HepG2 (cell line): Measurements from ENCODE around the gene HMGN1. TPM values are rescaled to one million over a fixed set of nuclear protein-coding genes. Genes with fewer than 3 reads are reported as not detected.

ENCODE experiments used
- AKAP8 ChIP-seq: sonication (generic); formaldehyde crosslinking; IDR thresholded peaks from 2 replicates; pipeline ENCODE4 v1.5.1; 2020; ENCODE audit warnings: mild to moderate bottlenecking, missing genetic modification reagents
- ARNTL ChIP-seq: sonication (generic); formaldehyde crosslinking; IDR thresholded peaks from 2 replicates; pipeline ENCODE4 v1.4.0; 2020; ENCODE audit warnings: mild to moderate bottlenecking, missing genetic modification reagents
- BHLHE40 ChIP-seq: IDR thresholded peaks from 2 replicates; pipeline ENCODE4 v1.6.1; 2011; ENCODE audit warnings: low read length, improper control_type of control experiment
- BRD4 ChIP-seq: sonication (generic); formaldehyde crosslinking; IDR thresholded peaks from 2 replicates; pipeline ENCODE4 v1.4.0; 2020; ENCODE audit warnings: missing genetic modification reagents
- CHD2 ChIP-seq: IDR thresholded peaks from 2 replicates; pipeline ENCODE4 v1.6.1; 2011; ENCODE audit warnings: low read depth, low read length, improper control_type of control experiment
- FOSL1 ChIP-seq: sonication (generic); formaldehyde crosslinking; IDR thresholded peaks from 2 replicates; pipeline ENCODE4 v1.9.0; 2021; ENCODE audit warnings: missing genetic modification reagents, borderline replicate concordance
- HNRNPUL1 ChIP-seq: fragments of 200-400 bp; formaldehyde crosslinking; IDR thresholded peaks from 2 replicates; pipeline ENCODE4 v1.6.1; 2017; ENCODE audit warnings: low read depth, mild to moderate bottlenecking, low read length, moderate library complexity
- RBM39 ChIP-seq: fragments of 200-400 bp; formaldehyde crosslinking; IDR thresholded peaks from one replicate; pipeline ENCODE4 v1.6.1; 2018; ENCODE audit warnings: antibody characterized with exemption, mild to moderate bottlenecking, low read depth, low read length; ENCODE audit not compliant: poor library complexity, severe bottlenecking
- TARDBP ChIP-seq: sonication (generic); formaldehyde crosslinking; IDR thresholded peaks from 2 replicates; pipeline ENCODE4 v1.8.0; 2022; ENCODE audit warnings: mild to moderate bottlenecking, missing genetic modification reagents
- U2AF1 ChIP-seq: fragments of 200-400 bp; formaldehyde crosslinking; optimal IDR thresholded peaks from 2 replicates; pipeline ENCODE3; 2017; ENCODE audit warnings: mild to moderate bottlenecking, low read depth, low read length
- ZFP90 ChIP-seq: sonication (generic); formaldehyde crosslinking; IDR thresholded peaks from 2 replicates; pipeline ENCODE4 v1.8.0; 2022; ENCODE audit warnings: missing genetic modification reagents, mild to moderate bottlenecking, inconsistent platforms, borderline replicate concordance
- ZNF264 ChIP-seq: sonication (generic); formaldehyde crosslinking; IDR thresholded peaks from 2 replicates; pipeline ENCODE4 v1.4.0; 2020; ENCODE audit warnings: missing genetic modification reagents
- ZNF432 ChIP-seq: sonication (generic); formaldehyde crosslinking; IDR thresholded peaks from 2 replicates; pipeline ENCODE4 v1.5.0; 2020; ENCODE audit warnings: missing genetic modification reagents, mild to moderate bottlenecking, borderline replicate concordance
- polyA plus RNA-seq, 8 experiments: library from polyadenylated mRNA; depleted of rRNA in 3 of 8; stranded (reverse) in 7 of 8; unstranded in 1 of 8; fragments of >200 nt; fragmentation: Illumina TruSeq in 4 of 8; extraction: Trizol in 4 of 8; gene quantifications; 2 replicates each; pipeline versions ENCODE4 v1.2.1 to v1.2.3, GENCODE V29; 2011 to 2016; ENCODE audit warnings: low read depth in 4 of 8, missing spikeins in 1 of 8, mixed read lengths in 1 of 8; ENCODE audit not compliant: insufficient read depth in 1 of 8
- total RNA-seq, 5 experiments: library from RNA; depleted of rRNA; stranded (reverse); fragments of >200 nt; fragmentation: Illumina TruSeq; extraction: Trizol; gene quantifications; 2 replicates each; pipeline ENCODE4 v1.2.3, GENCODE V29; 2016; ENCODE audit warnings: low read depth in 1 of 5
- TF ChIP-seq, protein P1 (sequence below): sonication (generic); formaldehyde crosslinking; IDR thresholded peaks from 2 replicates; pipeline ENCODE4 v1.9.0; 2022; ENCODE audit warnings: missing genetic modification reagents, mild to moderate bottlenecking, borderline replicate concordance
- TF ChIP-seq, protein P2 (sequence below): sonication (generic); formaldehyde crosslinking; IDR thresholded peaks from 2 replicates; pipeline ENCODE4 v1.5.1; 2020; ENCODE audit warnings: mild to moderate bottlenecking, missing genetic modification reagents
- TF ChIP-seq, protein P3 (sequence below): IDR thresholded peaks from 2 replicates; pipeline ENCODE4 v1.6.1; 2016; ENCODE audit warnings: control low read depth
- TF ChIP-seq, protein P4 (sequence below): sonication (generic); formaldehyde crosslinking; IDR thresholded peaks from 2 replicates; pipeline ENCODE4 v1.4.0; 2020; ENCODE audit warnings: low read depth, missing genetic modification reagents

HMGN1 gene
- total and polyA plus RNA-seq, 2 of the 13 experiments (the other 11 are each of a cell fraction or from before 2014, with no cell fraction given), result 104 to 286 TPM

DNA sequence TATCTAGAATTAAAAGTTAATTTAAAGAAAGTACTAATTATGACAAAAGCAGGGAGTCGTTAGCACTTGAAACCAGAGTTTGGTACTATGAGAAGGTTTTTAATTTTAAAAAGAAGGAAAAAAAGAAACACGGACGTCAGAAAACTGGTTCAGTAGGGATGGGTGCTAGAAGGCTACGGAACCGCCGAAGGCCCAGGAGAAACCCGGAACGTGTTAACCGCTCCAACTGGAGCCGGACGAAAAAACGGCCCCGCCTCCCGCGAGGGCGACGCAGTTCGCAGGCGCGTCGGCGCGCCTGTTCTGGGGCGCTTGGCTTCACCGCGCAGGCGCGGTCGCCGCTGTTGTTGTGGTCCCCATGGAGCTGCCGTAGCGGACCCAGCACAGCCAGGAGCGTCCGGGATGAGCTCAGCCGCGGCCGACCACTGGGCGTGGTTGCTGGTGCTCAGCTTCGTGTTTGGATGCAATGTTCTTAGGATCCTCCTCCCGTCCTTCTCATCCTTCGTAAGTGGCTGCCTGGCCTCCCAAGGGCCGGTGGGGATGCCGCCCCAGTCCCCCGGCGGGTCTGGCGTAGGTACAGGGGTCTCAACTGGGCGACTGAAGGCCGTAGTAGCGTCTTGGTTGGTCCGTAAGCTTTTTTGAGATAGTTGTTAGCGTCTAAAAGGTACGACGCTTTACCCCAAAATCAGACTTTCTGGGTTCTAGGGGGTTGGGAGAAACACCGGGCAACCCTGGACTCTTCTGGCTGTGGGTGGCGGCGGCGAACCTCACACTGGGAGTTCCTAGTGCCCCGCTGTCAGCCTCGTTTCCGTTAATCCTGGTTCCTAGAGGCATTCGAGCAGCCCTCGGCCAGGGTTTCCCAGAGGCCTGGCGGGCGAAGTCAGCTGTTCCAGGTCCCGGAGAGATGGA, 31.4 kb upstream of the HMGN1 start (continued):
- TF ChIP-seq, protein P1, sequence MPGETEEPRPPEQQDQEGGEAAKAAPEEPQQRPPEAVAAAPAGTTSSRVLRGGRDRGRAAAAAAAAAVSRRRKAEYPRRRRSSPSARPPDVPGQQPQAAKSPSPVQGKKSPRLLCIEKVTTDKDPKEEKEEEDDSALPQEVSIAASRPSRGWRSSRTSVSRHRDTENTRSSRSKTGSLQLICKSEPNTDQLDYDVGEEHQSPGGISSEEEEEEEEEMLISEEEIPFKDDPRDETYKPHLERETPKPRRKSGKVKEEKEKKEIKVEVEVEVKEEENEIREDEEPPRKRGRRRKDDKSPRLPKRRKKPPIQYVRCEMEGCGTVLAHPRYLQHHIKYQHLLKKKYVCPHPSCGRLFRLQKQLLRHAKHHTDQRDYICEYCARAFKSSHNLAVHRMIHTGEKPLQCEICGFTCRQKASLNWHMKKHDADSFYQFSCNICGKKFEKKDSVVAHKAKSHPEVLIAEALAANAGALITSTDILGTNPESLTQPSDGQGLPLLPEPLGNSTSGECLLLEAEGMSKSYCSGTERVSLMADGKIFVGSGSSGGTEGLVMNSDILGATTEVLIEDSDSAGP (CRISPR knock-in tag), result peak; percentile 64
- no peak for TF ChIP-seq ZNF432 (CRISPR knock-in tag)
- peak; percentile 74 for TF ChIP-seq RBM39
- no peak for TF ChIP-seq TARDBP (CRISPR knock-in tag)
- TF ChIP-seq BRD4, result no peak
- TF ChIP-seq, protein P2, sequence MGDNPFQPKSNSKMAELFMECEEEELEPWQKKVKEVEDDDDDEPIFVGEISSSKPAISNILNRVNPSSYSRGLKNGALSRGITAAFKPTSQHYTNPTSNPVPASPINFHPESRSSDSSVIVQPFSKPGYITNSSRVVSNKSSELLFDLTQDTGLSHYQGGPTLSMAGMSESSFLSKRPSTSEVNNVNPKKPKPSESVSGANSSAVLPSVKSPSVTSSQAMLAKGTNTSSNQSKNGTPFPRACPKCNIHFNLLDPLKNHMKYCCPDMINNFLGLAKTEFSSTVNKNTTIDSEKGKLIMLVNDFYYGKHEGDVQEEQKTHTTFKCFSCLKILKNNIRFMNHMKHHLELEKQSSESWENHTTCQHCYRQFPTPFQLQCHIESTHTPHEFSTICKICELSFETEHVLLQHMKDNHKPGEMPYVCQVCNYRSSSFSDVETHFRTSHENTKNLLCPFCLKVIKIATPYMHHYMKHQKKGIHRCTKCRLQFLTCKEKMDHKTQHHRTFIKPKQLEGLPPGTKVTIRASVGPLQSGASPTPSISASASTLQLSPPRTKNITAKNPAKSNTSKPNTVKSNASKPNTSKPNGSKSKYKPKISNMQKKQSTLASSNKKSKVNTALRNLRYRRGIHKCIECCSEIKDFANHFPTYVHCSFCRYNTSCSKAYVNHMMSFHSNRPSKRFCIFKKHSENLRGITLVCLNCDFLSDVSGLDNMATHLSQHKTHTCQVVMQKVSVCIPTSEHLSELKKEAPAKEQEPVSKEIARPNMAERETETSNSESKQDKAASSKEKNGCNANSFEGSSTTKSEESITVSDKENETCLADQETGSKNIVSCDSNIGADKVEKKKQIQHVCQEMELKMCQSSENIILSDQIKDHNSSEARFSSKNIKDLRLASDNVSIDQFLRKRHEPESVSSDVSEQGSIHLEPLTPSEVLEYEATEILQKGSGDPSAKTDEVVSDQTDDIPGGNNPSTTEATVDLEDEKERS (CRISPR knock-in tag), result no peak
- no peak for TF ChIP-seq AKAP8 (CRISPR knock-in tag)
- no peak for TF ChIP-seq ZFP90 (CRISPR knock-in tag)
- peak; percentile 73 for TF ChIP-seq CHD2
- TF ChIP-seq ZNF264 (CRISPR knock-in tag), result no peak
- no peak for TF ChIP-seq FOSL1 (CRISPR knock-in tag)
- no peak for TF ChIP-seq HNRNPUL1
- TF ChIP-seq, protein P3, sequence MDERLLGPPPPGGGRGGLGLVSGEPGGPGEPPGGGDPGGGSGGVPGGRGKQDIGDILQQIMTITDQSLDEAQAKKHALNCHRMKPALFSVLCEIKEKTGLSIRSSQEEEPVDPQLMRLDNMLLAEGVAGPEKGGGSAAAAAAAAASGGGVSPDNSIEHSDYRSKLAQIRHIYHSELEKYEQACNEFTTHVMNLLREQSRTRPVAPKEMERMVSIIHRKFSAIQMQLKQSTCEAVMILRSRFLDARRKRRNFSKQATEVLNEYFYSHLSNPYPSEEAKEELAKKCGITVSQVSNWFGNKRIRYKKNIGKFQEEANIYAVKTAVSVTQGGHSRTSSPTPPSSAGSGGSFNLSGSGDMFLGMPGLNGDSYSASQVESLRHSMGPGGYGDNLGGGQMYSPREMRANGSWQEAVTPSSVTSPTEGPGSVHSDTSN (CRISPR knock-in tag), result no peak
- TF ChIP-seq, protein P4, sequence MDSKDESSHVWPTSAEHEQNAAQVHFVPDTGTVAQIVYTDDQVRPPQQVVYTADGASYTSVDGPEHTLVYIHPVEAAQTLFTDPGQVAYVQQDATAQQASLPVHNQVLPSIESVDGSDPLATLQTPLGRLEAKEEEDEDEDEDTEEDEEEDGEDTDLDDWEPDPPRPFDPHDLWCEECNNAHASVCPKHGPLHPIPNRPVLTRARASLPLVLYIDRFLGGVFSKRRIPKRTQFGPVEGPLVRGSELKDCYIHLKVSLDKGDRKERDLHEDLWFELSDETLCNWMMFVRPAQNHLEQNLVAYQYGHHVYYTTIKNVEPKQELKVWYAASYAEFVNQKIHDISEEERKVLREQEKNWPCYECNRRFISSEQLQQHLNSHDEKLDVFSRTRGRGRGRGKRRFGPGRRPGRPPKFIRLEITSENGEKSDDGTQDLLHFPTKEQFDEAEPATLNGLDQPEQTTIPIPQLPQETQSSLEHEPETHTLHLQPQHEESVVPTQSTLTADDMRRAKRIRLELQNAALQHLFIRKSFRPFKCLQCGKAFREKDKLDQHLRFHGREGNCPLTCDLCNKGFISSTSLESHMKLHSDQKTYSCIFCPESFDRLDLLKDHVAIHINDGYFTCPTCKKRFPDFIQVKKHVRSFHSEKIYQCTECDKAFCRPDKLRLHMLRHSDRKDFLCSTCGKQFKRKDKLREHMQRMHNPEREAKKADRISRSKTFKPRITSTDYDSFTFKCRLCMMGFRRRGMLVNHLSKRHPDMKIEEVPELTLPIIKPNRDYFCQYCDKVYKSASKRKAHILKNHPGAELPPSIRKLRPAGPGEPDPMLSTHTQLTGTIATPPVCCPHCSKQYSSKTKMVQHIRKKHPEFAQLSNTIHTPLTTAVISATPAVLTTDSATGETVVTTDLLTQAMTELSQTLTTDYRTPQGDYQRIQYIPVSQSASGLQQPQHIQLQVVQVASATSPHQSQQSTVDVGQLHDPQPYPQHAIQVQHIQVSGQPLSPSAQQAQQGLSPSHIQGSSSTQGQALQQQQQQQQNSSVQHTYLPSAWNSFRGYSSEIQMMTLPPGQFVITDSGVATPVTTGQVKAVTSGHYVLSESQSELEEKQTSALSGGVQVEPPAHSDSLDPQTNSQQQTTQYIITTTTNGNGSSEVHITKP (CRISPR knock-in tag), result 0 out of 2 replicates have a peak, but pooled peaks have one; percentile 34
- TF ChIP-seq ARNTL, result no peak
- no peak for TF ChIP-seq U2AF1
- TF ChIP-seq BHLHE40, result no peak
